ENCODE measurements around the gene PAX1.

PAX1 gene

GRCh38 chr20:21729316-21729715 lies 23.9 kb downstream of the PAX1 start:
- DNase-seq = no peak

- DNase-seq = no peak
Observed at GRCh38 chr20:21739161-21739560, 33.7 kb downstream of the PAX1 start.

- no peak for DNase-seq
Observed at GRCh38 chr20:21739682-21740081, 34.2 kb downstream of the PAX1 start.

GRCh38 chr20:21741266-21741665 lies 35.8 kb downstream of the PAX1 start:
- DNase-seq = no peak

GRCh38 chr20:21762646-21763045 lies 57.2 kb downstream of the PAX1 start:
- DNase-seq = no peak

- no peak for DNase-seq
Observed at GRCh38 chr20:21767200-21767738, 61.8 kb downstream of the PAX1 start.

GRCh38 chr20:21767739-21768223 lies 62.3 kb downstream of the PAX1 start:
- peak; percentile 48 for DNase-seq
